ENCODE results near the gene SLC4A9.
"Not testable (repeated sequence)": the region's sequence is repeated elsewhere in the genome, so short reads cannot be mapped to it uniquely, and the experiment has no call there.

Gene SLC4A9

GRCh38 chr5:140401362-140402257 is 41.6 kb downstream of the SLC4A9 start, which contains the start of gene ANKHD1:
Gene ANKHD1 (plus strand): TSS chr5:140401833. CDS start chr5:140401968, 135 bp downstream.
- peak; percentile 100 for DNase-seq (ENCODE audit: low spot score)

GRCh38 chr5:140402258-140403074 is 42.5 kb downstream of the SLC4A9 start:
- peak; percentile 29 for DNase-seq (ENCODE audit: low spot score)

- DNase-seq (ENCODE audit: low spot score) = no peak
Measured at GRCh38 chr5:140403613-140404012, 43.6 kb downstream of the SLC4A9 start.

DNA sequence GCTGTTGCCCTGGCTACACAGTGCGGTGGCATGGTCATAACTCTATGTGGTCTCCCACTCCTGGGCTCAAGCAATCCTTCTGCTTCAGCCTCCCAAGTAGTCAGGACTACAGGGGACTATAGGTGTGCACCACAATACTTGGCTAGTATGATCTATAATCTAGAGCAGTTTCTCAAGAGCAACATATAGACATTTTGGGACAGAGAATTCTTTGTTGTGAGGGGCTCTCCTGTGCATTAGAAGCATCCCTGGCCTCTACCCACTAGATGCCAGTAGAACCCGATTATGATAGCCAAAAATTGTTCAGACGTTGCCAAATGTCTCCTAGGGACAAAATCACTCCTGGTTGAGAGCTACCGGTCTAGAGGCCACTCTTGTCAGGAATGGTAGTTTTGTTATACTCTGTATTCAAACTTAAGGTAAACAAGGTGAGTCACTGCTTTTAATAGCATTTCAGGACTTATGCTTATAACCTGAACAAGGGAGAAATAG is 48.8 kb downstream of the SLC4A9 start:
- no peak for DNase-seq (ENCODE audit: low spot score)

DNA sequence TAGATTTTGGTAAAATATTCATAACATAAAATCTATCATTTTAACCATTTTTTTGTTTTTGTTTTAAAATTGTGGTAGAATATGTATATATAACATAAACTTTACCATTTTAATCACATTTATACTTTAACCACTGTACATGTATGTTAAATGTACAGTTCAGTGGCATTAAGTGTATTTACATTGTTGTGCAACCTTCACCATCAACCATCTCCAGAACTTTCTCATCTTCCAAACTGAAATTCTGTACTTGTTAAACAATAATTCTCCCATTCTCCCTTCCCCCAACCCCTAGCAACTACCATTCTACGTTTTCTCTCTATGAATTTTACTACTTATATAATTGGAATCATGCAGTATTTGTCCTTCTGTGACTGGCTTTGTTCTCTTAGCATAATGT is 53.2 kb downstream of the SLC4A9 start:
- DNase-seq (ENCODE audit: low spot score) = peak; percentile 1

GRCh38 chr5:140417235-140417634 is 57.2 kb downstream of the SLC4A9 start:
- no peak for DNase-seq (ENCODE audit: low spot score)

DNA sequence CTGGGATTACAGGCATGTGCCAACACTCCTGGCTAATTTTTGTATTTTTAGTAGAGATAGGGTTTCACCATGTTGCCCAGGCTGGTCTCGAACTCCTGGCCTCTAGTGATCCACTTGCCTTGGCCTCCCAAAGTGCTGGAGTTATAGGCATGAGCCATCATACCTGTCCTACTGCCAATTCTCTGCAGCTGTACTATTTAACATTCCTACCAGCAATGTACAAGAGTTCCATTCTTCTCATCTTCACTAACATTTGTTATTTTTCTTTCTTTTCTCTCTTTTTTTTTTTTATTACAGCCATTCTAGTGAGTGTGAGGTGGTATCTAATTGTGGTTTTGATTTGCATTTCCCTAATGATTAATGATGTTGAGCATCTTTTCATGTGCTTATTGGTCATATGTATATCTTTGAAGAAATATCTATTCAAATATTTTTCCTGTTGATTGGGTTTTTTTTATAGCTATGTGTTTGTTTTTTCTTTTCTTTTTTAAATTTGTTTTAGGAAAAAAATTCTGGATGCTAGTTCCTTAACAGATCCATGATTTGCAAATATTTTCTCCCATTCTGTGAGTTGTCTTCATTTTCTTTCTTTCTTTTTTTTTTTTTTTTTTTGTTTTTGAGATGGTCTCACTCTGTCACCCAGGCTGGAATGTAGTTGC is 59.0 kb downstream of the SLC4A9 start:
- DNase-seq (ENCODE audit: low spot score) = no peak

DNA sequence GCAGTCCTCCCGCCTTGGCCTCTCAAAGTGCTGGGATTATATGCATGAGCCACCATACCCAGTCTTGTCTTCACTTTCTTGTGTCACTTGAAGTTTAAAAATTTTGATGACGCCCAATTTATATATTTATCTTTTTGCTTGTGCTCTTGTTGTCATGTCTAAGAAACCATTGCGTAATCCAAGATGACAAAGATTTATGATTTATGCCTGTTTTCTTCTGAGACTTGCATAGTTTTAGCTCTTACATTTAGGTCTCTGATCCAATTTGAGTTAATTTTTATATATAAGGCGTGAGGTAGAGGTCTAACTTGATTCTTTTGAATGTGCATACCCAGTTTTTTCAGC is 60.2 kb downstream of the SLC4A9 start:
- no peak for DNase-seq (ENCODE audit: low spot score)

GRCh38 chr5:140420665-140421361 is 60.8 kb downstream of the SLC4A9 start:
- no peak for DNase-seq (ENCODE audit: low spot score)

GRCh38 chr5:140421375-140421774 is 61.4 kb downstream of the SLC4A9 start:
- not testable (repeated sequence) for DNase-seq (ENCODE audit: low spot score)

DNA sequence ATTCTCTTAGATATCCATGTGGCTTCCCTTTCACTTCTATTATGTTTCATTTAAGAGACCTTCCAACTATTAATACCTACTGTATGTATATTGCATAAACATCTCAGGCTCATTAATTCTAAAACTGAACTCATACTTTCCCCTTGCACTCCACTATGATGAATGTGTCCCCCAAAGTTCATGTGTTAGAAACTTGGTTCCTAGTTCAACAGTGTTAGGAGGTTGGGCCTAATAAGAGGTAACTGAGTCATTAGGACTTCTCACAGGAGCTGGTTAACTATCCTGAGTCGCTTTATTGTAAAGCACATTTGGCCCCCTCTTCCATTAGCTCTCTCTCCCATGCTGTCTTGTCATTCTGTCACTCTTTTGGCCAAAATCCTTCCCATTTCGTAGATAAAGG is 63.6 kb downstream of the SLC4A9 start:
- DNase-seq (ENCODE audit: low spot score) = no peak

GRCh38 chr5:140424135-140424534 is 64.1 kb downstream of the SLC4A9 start:
- no peak for DNase-seq (ENCODE audit: low spot score)

Data from hematopoietic multipotent progenitor cell treated with erythropoietin and hydrocortisone succinate and interleukin-3 and kit ligand, for 15 days (in vitro differentiated cells).